Measurements from ENCODE around the gene ERGIC1. TPM values are rescaled to one million over a fixed set of nuclear protein-coding genes. Genes with fewer than 3 reads are reported as not detected.
A peak's percentile ranks its signal among the peaks of the same experiment; 100 is the strongest.

The ERGIC1 gene
- total RNA-seq, 1 donor from 2014 or later = 81.4 TPM

GRCh38 chr5:172979778-172980177, 145.7 kb downstream of the ERGIC1 start:
- DNase-seq = no peak
- intact Hi-C loops (cut with micrococcal nuclease) = no loop called here
- ATAC-seq = no peak

- intact Hi-C loops (cut with micrococcal nuclease) = no loop called here
- DNase-seq (no peak), ATAC-seq (no peak)
Measured at GRCh38 chr5:172981931-172982330, 147.9 kb downstream of the ERGIC1 start.

GRCh38 chr5:172983542-172984243, 149.6 kb downstream of the ERGIC1 start, which contains the start of gene ATP6V0E1:
TSS of gene ATP6V0E1 (plus strand) at chr5:172983771. CDS start at chr5:172983861, 90 bp downstream.
- peak; percentile 98 for DNase-seq
- intact Hi-C loops (cut with micrococcal nuclease) = no loop called here
- ATAC-seq = peak; percentile 99

- peak; percentile 65 for ATAC-seq
- intact Hi-C loops (cut with micrococcal nuclease) = no loop called here
Measured at GRCh38 chr5:172984244-172984953, 150.3 kb downstream of the ERGIC1 start.

GRCh38 chr5:172985596-172985995, 151.5 kb downstream of the ERGIC1 start:
- DNase-seq (no peak), ATAC-seq (no peak)
- intact Hi-C loops (cut with micrococcal nuclease) = no loop called here

More at GRCh38 chr5:172984244-172984953, 150.3 kb downstream of the ERGIC1 start:
- DNase-seq = peak; percentile 64

- intact Hi-C loops (cut with micrococcal nuclease) = no loop called here
- no peak for ATAC-seq
- no peak for DNase-seq
Measured at GRCh38 chr5:172988276-172988675, 154.2 kb downstream of the ERGIC1 start.

GRCh38 chr5:172990776-172991175, 156.7 kb downstream of the ERGIC1 start:
- no peak for ATAC-seq

GRCh38 chr5:172994405-172994804, 160.4 kb downstream of the ERGIC1 start:
- ATAC-seq (no peak), DNase-seq (no peak)
- intact Hi-C loops (cut with micrococcal nuclease) = no loop called here

More at GRCh38 chr5:172990776-172991175, 156.7 kb downstream of the ERGIC1 start:
- DNase-seq = no peak
- intact Hi-C loops (cut with micrococcal nuclease) = no loop called here

GRCh38 chr5:172999372-172999973, 165.4 kb downstream of the ERGIC1 start:
- DNase-seq = no peak
- intact Hi-C loops (cut with micrococcal nuclease) = no loop called here
- no peak for ATAC-seq

- ATAC-seq = no peak
- intact Hi-C loops (cut with micrococcal nuclease) = loop anchor here (10.0 kb wide), 1 partner anchor 285 kb away; no protein-coding TSS in a partner anchor
- no peak for DNase-seq
Measured at GRCh38 chr5:172999974-173000373, 165.9 kb downstream of the ERGIC1 start.

- intact Hi-C loops (cut with micrococcal nuclease) = loop anchor here (10.0 kb wide), 1 partner anchor 283 kb away; no protein-coding TSS in a partner anchor
- ATAC-seq (no peak), DNase-seq (no peak)
Measured at GRCh38 chr5:173001229-173001841, 167.3 kb downstream of the ERGIC1 start.

Other genes with a start within 250 kb of the ERGIC1 start
- gene NEURL1B, start 193.0 kb upstream of the ERGIC1 start, total RNA-seq = 32.0 TPM
- gene DUSP1, start 63.1 kb upstream of the ERGIC1 start, total RNA-seq = 98.9 TPM
- gene RPL26L1, start 125.2 kb downstream of the ERGIC1 start, total RNA-seq = 22.3 TPM
- gene ATP6V0E1, start 149.5 kb downstream of the ERGIC1 start, total RNA-seq = 153 TPM
- 28.3 TPM for gene CREBRF, start 222.1 kb downstream of the ERGIC1 start, total RNA-seq

All from left ventricle myocardium superior (tissue), 1 donor.